Measurements from ENCODE around the gene NANS. TPM values are rescaled to one million over a fixed set of nuclear protein-coding genes. Genes with fewer than 3 reads are reported as not detected.

NANS gene
- total and polyA plus RNA-seq, 2 of the 13 experiments (the other 11 are each of a cell fraction or from before 2014, with no cell fraction given), result 86.9 to 203 TPM

DNA sequence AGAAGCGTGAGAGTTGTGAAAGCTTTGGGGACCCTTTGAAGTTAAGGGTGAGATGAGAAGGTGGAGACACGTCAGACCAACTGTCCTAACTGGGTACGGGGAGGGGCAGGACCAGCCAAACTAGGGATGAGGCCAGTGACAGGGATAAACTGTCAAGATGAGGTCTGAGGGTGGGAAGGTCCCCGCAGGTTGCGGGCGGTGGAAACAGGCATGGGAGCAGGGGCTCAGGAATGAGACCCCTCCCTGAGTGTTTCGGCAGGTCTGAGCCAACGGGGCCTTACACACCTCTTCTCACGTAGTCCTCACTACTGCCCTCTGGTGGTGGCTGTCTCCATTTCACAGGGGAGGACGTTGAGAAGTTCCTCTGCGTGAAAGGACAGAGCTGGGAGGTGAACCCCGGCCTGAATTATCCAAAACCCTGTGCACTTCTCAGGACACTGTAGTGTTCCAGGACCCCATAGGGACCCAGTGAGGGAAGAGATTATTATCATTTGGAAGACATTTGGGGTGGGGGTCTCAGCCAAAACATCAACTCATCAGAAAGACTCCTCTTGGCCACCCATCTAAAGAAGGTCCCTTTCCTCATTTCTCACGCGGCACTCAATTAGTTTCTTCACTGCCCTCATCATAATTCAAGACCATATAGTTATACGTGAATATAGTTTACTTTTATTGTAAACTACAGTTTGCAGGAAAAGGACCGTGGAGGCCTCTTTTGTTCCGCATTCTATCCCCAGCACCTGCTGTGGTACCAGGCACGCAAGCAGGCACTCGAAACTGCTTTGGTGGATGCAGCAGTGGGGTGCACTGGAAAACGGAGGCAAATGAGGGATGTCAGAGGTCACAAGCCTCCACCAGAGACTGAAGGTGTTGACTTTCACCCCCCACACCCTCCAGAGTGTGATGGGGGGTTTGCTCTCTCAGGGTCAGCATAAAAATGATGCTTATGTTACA, 21.7 kb upstream of the NANS start:
- no TSS peak for BruUV-seq (replicated peaks)
- WGBS (ENCODE audit: low lambda C conversion rate), result 21% methylated on average over 20 of the region's 20 CpGs
- no peaks in the 10 kb centered on the region for H3K36me3 ChIP-seq (replicated peaks in 1 of 2; ENCODE audit: control insufficient read depth in 1 of 2, insufficient read depth in 2 of 2, low read length in 2 of 2)
- H3K4me1 ChIP-seq (ENCODE audit: insufficient read depth, low read length), result peaks cover 25% of the 10 kb centered on the region
- H3K9ac ChIP-seq (ENCODE audit: insufficient read depth, low read depth, low read length), result no peak overlapping the region
- peak; percentile 94 for ATAC-seq
- CTCF ChIA-PET (ENCODE audit: low intra/inter-chr PET ratio, low total read pairs), result interaction anchor here (3.9 kb wide), 1 partner anchor 111 kb away, joined by 33 read pairs; no protein-coding TSS in a partner anchor
- H3K4me3 ChIP-seq (replicated peaks in 1 of 3; ENCODE audit: insufficient read depth in 1 of 3, low read depth in 2 of 3, low read length in 3 of 3), result peak overlapping the region in 1 of 3 experiments; percentile 75; a peak in 2 of 6 replicates
- in situ Hi-C loops (cut with HindIII; ENCODE audit: extremely low pct_ligation_motif_present, low pct_unique_long_range_greater_than_20kb), result loop anchor here (10.0 kb wide), 1 partner anchor 110 kb away; the partner anchor contains the start of gene TRMO
- POLR2A ChIA-PET, result interaction anchor here (1.0 kb wide), 2 partner anchors 21 to 112 kb away, joined by 3 to 5 read pairs; partner anchors contain the start of genes NANS and TRMO
- no peaks in the 10 kb centered on the region for H3K9me3 ChIP-seq (ENCODE audit: low read length)
- no peaks in the 10 kb centered on the region for H3K79me2 ChIP-seq (ENCODE audit: insufficient read depth, low read length)
- intact Hi-C loops (cut with micrococcal nuclease; ENCODE audit: unreplicated experiment), result loop anchor here (1.0 kb wide), 1 partner anchor 112 kb away; no protein-coding TSS in a partner anchor
- H2AFZ ChIP-seq (ENCODE audit: low read length), result peak overlapping the region; percentile 67
- peak; percentile 76 for DNase-seq (ENCODE audit: low spot score)
- H3K27me3 ChIP-seq (ENCODE audit: control insufficient read depth in 1 of 2, insufficient read depth in 2 of 2, low read length in 2 of 2), result peaks cover 0 to 13% of the 10 kb centered on the region in 2 experiments; a peak in 2 of 5 replicates
- H4K20me1 ChIP-seq (ENCODE audit: insufficient read depth, low read length), result no peaks in the 10 kb centered on the region
- H3K27ac ChIP-seq (ENCODE audit: extremely low read length, insufficient read depth, low read length), result no peak overlapping the region
- H3K4me2 ChIP-seq (ENCODE audit: low read depth, low read length), result peak overlapping the region; percentile 93
- FAIRE-seq, result peak; percentile 72
- no peak for TF ChIP-seq ZFP62 (CRISPR knock-in tag; IDR thresholded peaks at IDR 0.05)
- TF ChIP-seq ZBTB26 (CRISPR knock-in tag; IDR thresholded peaks at IDR 0.05; ENCODE audit: borderline replicate concordance), result no peak
- no peak for TF ChIP-seq ZNF10 (CRISPR knock-in tag; IDR thresholded peaks at IDR 0.05; ENCODE audit: borderline replicate concordance, low read depth)
- no peak for TF ChIP-seq FOXP1 (IDR thresholded peaks at IDR 0.05)
- no peak for TF ChIP-seq FOXP1 (CRISPR knock-in tag; IDR thresholded peaks at IDR 0.05)
- no peak; the same call in 1 of the 2 replicates for TF ChIP-seq ARNT2 (CRISPR knock-in tag; IDR thresholded peaks at IDR 0.05; ENCODE audit: low read depth)
- TF ChIP-seq ZNF24 (IDR thresholded peaks at IDR 0.05), result no peak
- no peak for TF ChIP-seq PAWR (CRISPR knock-in tag; IDR thresholded peaks at IDR 0.05; ENCODE audit: borderline replicate concordance)
- no peak for TF ChIP-seq ELK4 (CRISPR knock-in tag; IDR thresholded peaks at IDR 0.05; ENCODE audit: borderline replicate concordance)
- no peak for TF ChIP-seq GABPB1 (CRISPR knock-in tag; IDR thresholded peaks at IDR 0.05)
- no peak for TF ChIP-seq CENPX (CRISPR knock-in tag; IDR thresholded peaks at IDR 0.05)
- TF ChIP-seq POLR2AphosphoS2 (IDR thresholded peaks at IDR 0.05; ENCODE audit: low read depth, low read length), result no peak
- TF ChIP-seq CAMTA2 (CRISPR knock-in tag; IDR thresholded peaks at IDR 0.05; ENCODE audit: borderline replicate concordance), result no peak
- no peak for TF ChIP-seq ZNF101 (CRISPR knock-in tag; IDR thresholded peaks at IDR 0.05; ENCODE audit: borderline replicate concordance, low read depth)
- TF ChIP-seq, protein P1, sequence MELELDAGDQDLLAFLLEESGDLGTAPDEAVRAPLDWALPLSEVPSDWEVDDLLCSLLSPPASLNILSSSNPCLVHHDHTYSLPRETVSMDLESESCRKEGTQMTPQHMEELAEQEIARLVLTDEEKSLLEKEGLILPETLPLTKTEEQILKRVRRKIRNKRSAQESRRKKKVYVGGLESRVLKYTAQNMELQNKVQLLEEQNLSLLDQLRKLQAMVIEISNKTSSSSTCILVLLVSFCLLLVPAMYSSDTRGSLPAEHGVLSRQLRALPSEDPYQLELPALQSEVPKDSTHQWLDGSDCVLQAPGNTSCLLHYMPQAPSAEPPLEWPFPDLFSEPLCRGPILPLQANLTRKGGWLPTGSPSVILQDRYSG (CRISPR knock-in tag; IDR thresholded peaks at IDR 0.05), result no peak
- no peak for TF ChIP-seq EEA1 (CRISPR knock-in tag; IDR thresholded peaks at IDR 0.05; ENCODE audit: borderline replicate concordance)
- TF ChIP-seq DMAP1 (CRISPR knock-in tag; IDR thresholded peaks at IDR 0.05), result no peak
- TF ChIP-seq ZBTB2 (CRISPR knock-in tag; IDR thresholded peaks at IDR 0.05; ENCODE audit: low read depth), result no peak
- TF ChIP-seq ZNF20 (CRISPR knock-in tag; IDR thresholded peaks at IDR 0.05), result no peak
- TF ChIP-seq RAD51 (IDR thresholded peaks at IDR 0.05; ENCODE audit: borderline replicate concordance), result no peak

Measured in HepG2 (cell line).